ENCODE results near the gene RPA1.

RPA1 gene

DNA sequence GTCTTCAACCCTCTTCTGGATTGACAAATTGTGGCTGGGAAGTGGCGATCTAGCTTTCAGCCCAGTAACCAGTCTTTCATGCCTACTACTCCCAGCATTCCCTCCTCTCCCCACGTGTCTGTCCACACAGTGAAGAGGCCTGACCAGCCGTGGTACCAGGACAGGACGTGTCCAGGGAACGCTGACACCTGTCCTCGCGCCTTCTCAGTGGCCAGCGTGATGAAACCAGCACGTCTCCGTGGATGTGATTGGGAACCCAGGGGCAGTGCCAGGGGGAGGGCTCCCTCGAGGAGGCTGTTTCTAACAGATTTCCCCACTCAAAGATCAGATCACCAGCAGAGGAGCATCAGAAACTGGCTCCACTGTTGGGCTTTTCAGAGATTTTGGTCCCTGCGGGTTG, 69.1 kb downstream of the RPA1 start:
- in situ Hi-C loops (cut with MboI; ENCODE audit: low sequenced_read_pairs), result no loop called here
- no peak for DNase-seq (ENCODE audit: low spot score in 2 of 2)

GRCh38 chr17:1899403-1900000, 69.7 kb downstream of the RPA1 start:
- no peaks in the 10 kb centered on the region for H3K9me3 ChIP-seq
- H3K27me3 ChIP-seq (ENCODE audit: low read depth), result no peaks in the 10 kb centered on the region
- DNase-seq (ENCODE audit: low spot score in 2 of 2), result no peak
- peaks cover 38% of the 10 kb centered on the region for H3K36me3 ChIP-seq (replicated peaks)
- in situ Hi-C loops (cut with MboI; ENCODE audit: low sequenced_read_pairs), result no loop called here
- H3K4me1 ChIP-seq, result no peaks in the 10 kb centered on the region
- no peak overlapping the region for H3K4me3 ChIP-seq

More for the DNA sequence above, 69.1 kb downstream of the RPA1 start:
- peaks cover 42% of the 10 kb centered on the region for H3K36me3 ChIP-seq (replicated peaks)
- H3K4me1 ChIP-seq, result no peaks in the 10 kb centered on the region
- no peaks in the 10 kb centered on the region for H3K9me3 ChIP-seq
- H3K27me3 ChIP-seq (ENCODE audit: low read depth), result no peaks in the 10 kb centered on the region
- no peak overlapping the region for H3K4me3 ChIP-seq

DNA sequence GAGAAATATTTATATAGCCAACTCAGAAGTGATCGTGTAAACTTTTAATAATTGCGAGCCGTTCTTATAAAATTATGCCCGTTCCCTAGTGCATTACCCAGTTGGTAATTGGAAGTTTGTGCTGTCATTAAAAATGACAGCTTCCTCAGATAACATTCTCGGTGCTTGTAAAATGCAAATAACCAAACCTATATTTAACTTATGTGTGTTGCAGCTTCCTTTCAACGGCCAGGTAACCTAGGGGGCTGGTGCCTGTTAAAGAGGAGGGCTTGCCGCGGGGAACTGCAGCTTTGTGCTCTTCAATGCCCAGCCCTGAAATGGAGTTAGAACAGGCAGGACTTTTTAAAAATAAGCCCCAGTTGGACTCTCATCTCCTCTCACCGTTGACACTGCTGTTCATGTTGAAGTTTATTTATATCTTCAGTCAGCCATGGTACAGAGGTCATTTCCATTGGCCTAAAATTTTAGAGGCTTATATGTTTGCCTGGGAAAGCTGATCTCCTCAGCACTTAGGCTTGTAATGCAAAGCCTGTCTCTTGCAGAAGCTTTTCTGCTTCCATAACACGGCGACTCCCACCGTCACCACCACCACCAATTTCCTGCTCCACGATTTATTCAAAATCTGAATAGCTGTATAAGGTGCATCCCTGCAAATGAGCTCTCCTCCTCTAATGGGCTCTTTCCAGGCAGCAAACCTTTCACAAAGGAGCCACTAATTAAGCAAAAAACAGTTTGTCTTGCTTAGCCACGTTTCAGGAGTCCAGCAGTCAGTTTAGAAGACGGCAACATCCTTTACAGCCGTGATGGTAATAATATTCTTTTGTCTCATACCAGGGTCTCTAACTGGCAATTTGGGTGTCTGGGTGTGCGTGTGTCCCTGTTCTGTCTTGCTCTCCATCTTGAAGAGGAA, 74.7 kb downstream of the RPA1 start:
- Histone ChIP-seq H3K4me1 (peaks cover 13% of the 10 kb centered on the region), H3K36me3 (replicated peaks) (no peaks in the 10 kb centered on the region), H3K9me3 (no peaks in the 10 kb centered on the region), H3K4me3 (no peak overlapping the region), H3K27me3 (ENCODE audit: low read depth) (no peaks in the 10 kb centered on the region)
- in situ Hi-C loops (cut with MboI; ENCODE audit: low sequenced_read_pairs), result no loop called here
- no peak for DNase-seq (ENCODE audit: low spot score in 2 of 2)

DNA sequence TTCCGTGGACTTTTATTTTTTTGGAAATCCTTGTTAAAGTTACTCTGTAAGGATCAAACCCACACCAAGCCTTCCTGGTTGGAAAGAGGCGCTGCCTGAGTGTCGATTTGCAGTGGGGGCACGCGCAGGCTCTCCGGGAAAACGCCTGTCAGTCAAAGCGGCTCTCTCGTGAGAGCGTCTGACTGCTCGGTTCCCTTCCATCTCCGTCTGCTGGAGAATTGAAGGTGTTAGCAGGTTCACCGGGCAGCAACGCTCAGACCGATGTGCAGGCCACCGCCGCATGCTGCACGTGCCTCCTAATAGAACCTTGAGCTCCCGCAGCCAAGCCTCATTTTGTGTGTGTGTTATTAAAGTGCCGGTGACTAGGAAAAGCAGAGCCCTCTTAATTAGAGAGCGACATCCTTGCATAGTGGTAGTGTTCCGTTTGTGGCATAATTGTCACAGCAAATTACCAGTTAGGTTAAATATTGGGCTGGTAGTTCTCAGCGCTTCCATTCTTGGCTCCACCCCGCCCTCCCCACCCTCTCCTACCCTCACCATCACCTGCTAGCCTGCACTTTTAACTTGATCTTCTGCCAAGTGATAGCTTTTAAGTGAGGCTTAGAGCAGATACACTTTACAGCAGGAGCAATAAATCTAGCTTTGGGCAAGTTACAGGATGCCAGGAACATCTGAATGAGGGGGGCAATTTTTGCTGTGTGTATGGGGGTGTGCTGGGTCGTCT, 75.5 kb downstream of the RPA1 start:
- in situ Hi-C loops (cut with MboI; ENCODE audit: low sequenced_read_pairs), result no loop called here
- DNase-seq (ENCODE audit: low spot score in 2 of 2), result no peak
- Histone ChIP-seq H3K36me3 (replicated peaks) (no peaks in the 10 kb centered on the region), H3K27me3 (ENCODE audit: low read depth) (no peaks in the 10 kb centered on the region), H3K9me3 (no peaks in the 10 kb centered on the region), H3K4me1 (peaks cover 13% of the 10 kb centered on the region), H3K4me3 (no peak overlapping the region)

DNA sequence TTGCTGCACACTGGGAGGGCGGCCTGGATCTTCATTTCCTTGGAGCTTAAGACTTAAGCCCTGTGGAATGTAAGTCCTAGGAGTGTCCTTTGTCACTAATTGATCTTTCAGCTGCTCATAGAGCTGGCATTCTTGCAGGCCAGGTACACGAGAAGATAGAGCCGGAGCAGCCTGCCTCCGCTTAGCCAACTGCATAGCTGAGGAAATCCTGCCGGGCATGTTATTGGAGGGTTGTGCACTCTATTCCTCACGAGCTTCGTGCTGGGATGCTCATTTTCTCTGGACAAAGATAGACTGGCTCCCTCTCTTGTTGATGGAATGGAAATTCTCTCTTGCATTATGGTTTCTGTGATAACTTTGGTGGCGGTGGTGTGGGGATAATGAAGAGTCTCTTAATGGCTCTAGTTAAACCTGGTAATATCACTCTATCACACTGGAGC, 76.9 kb downstream of the RPA1 start:
- no peak overlapping the region for H3K4me3 ChIP-seq
- H3K36me3 ChIP-seq (replicated peaks), result no peaks in the 10 kb centered on the region
- no peaks in the 10 kb centered on the region for H3K27me3 ChIP-seq (ENCODE audit: low read depth)
- H3K9me3 ChIP-seq, result no peaks in the 10 kb centered on the region
- DNase-seq (ENCODE audit: low spot score in 2 of 2), result peak; percentile 41 to 56
- in situ Hi-C loops (cut with MboI; ENCODE audit: low sequenced_read_pairs), result no loop called here
- H3K4me1 ChIP-seq, result peaks cover 13% of the 10 kb centered on the region

GRCh38 chr17:1907216-1907631, 77.4 kb downstream of the RPA1 start:
- Histone ChIP-seq H3K36me3 (replicated peaks) (no peaks in the 10 kb centered on the region), H3K27me3 (ENCODE audit: low read depth) (no peaks in the 10 kb centered on the region), H3K9me3 (no peaks in the 10 kb centered on the region), H3K4me1 (peaks cover 13% of the 10 kb centered on the region), H3K4me3 (no peak overlapping the region)
- in situ Hi-C loops (cut with MboI; ENCODE audit: low sequenced_read_pairs), result no loop called here
- DNase-seq (ENCODE audit: low spot score in 2 of 2), result no peak

GRCh38 chr17:1907909-1908698, 78.3 kb downstream of the RPA1 start:
- H3K27me3 ChIP-seq (ENCODE audit: low read depth), result no peaks in the 10 kb centered on the region
- H3K4me1 ChIP-seq, result peaks cover 13% of the 10 kb centered on the region
- H3K9me3 ChIP-seq, result no peaks in the 10 kb centered on the region
- DNase-seq (ENCODE audit: low spot score in 2 of 2), result no peak
- no peaks in the 10 kb centered on the region for H3K36me3 ChIP-seq (replicated peaks)
- H3K4me3 ChIP-seq, result no peak overlapping the region
- in situ Hi-C loops (cut with MboI; ENCODE audit: low sequenced_read_pairs), result no loop called here

GRCh38 chr17:1908699-1909309, 79.0 kb downstream of the RPA1 start:
- H3K27me3 ChIP-seq (ENCODE audit: low read depth), result no peaks in the 10 kb centered on the region
- no peaks in the 10 kb centered on the region for H3K9me3 ChIP-seq
- H3K4me3 ChIP-seq, result no peak overlapping the region
- peaks cover 13% of the 10 kb centered on the region for H3K4me1 ChIP-seq
- peak; percentile 82 to 86 for DNase-seq (ENCODE audit: low spot score in 2 of 2)
- in situ Hi-C loops (cut with MboI; ENCODE audit: low sequenced_read_pairs), result no loop called here
- no peaks in the 10 kb centered on the region for H3K36me3 ChIP-seq (replicated peaks)

DNA sequence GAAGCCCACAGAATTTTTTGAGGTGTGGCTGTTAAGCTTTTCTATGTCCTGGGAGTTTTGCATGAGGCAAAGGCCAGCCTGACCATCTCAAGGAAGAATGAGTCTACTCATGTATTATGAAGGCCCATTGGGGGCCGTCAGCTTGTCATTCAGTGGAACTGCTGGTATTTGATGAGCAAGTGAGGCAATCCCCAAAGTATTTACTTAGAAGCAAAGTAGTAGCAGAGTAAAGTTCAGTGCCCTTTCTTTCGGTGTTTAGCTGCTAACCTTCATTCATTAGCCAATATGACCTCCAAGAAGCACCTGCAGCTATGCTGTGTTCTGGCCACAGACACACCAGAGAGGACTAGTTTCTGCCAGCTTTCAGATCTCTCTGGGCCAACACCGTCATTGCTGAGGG, 80.2 kb downstream of the RPA1 start:
- no peak overlapping the region for H3K4me3 ChIP-seq
- in situ Hi-C loops (cut with MboI; ENCODE audit: low sequenced_read_pairs), result loop anchor here (5.0 kb wide), 1 partner anchor 117 kb away; the partner anchor contains the start of gene RTN4RL1
- H3K9me3 ChIP-seq, result no peaks in the 10 kb centered on the region

DNA sequence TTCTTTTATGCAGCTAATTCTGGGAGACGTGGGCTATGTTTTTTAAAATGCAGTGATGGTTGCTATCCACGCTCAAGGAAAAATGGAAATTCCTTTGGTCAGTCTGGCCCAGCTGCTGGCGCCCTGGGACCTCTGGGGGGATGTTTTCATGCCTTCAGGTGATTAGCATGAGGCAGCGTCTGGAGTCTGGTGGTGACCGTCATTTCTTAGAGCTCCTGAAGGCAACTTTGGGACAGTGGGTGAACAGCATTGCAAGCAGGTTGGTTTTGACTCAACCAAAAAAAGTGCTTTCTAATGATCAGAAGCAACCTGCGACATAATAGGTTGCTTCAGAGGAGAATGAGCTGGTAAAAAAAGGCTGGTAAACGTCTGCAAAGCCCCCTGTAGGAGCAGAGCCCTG, 82.3 kb downstream of the RPA1 start:
- H3K4me1 ChIP-seq, result peaks cover 11% of the 10 kb centered on the region
- in situ Hi-C loops (cut with MboI; ENCODE audit: low sequenced_read_pairs), result loop anchor here (5.0 kb wide), 1 partner anchor 115 kb away; the partner anchor contains the start of gene RTN4RL1
- no peaks in the 10 kb centered on the region for H3K9me3 ChIP-seq
- no peaks in the 10 kb centered on the region for H3K36me3 ChIP-seq (replicated peaks)
- H3K27me3 ChIP-seq (ENCODE audit: low read depth), result no peaks in the 10 kb centered on the region
- no peak overlapping the region for H3K4me3 ChIP-seq
- DNase-seq (ENCODE audit: low spot score in 2 of 2), result no peak

More for the DNA sequence above, 80.2 kb downstream of the RPA1 start:
- Histone ChIP-seq H3K36me3 (replicated peaks) (no peaks in the 10 kb centered on the region), H3K27me3 (ENCODE audit: low read depth) (no peaks in the 10 kb centered on the region), H3K4me1 (peaks cover 13% of the 10 kb centered on the region)
- DNase-seq (ENCODE audit: low spot score in 2 of 2), result no peak

GRCh38 chr17:1913702-1914101, 83.9 kb downstream of the RPA1 start:
- no peak for DNase-seq (ENCODE audit: low spot score in 2 of 2)
- in situ Hi-C loops (cut with MboI; ENCODE audit: low sequenced_read_pairs), result loop anchor here (5.0 kb wide), 1 partner anchor 114 kb away; the partner anchor contains the start of gene RTN4RL1
- no peaks in the 10 kb centered on the region for H3K27me3 ChIP-seq (ENCODE audit: low read depth)
- no peaks in the 10 kb centered on the region for H3K36me3 ChIP-seq (replicated peaks)
- H3K9me3 ChIP-seq, result no peaks in the 10 kb centered on the region
- peaks cover 6% of the 10 kb centered on the region for H3K4me1 ChIP-seq
- H3K4me3 ChIP-seq, result no peak overlapping the region

DNA sequence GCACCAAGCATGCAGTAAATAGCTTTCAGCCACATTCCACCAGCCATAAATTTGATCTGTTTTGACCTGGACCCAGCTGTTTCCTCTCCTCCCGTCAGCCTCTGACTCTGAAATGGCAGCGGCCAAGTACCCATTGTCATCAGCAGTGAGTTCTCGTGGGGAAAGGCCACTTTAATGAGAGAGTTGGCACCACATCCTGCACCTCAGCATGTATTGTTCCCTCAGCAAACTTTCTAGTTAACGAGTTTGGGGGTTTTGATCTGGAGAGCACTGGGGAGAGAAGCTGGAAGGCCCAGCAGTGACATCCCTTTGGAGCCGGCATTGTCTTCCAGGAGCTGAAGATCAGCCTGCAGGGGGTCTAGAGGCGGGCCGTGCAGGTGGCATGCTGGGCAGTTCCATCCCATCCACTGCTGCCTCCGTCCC, 84.9 kb downstream of the RPA1 start:
- Histone ChIP-seq H3K36me3 (replicated peaks) (no peaks in the 10 kb centered on the region), H3K27me3 (ENCODE audit: low read depth) (no peaks in the 10 kb centered on the region), H3K4me3 (no peak overlapping the region), H3K4me1 (no peaks in the 10 kb centered on the region), H3K9me3 (no peaks in the 10 kb centered on the region)
- in situ Hi-C loops (cut with MboI; ENCODE audit: low sequenced_read_pairs), result loop anchor here (5.0 kb wide), 1 partner anchor 113 kb away; the partner anchor contains the start of gene RTN4RL1
- DNase-seq (ENCODE audit: low spot score in 2 of 2), result no peak

DNA sequence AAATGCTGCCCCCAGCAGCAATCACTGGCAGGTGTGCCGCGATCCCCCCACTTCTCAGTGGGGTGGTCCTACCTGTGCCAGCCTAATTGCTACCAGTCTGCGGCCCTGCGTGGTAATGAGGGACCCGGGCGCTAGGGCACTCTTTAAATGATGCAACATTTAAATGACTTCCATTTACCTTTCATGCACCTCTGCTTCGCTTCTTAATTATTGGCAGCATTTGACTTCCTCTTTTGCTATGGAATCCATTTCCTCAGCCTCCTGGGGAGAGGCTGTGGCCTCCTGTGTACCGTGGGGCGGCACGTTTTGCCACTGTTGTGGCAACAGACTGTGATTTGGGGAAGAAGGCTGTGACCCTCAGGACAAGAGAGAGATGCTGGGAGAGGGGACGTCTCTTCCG, 86.1 kb downstream of the RPA1 start:
- H3K4me1 ChIP-seq, result no peaks in the 10 kb centered on the region
- no peaks in the 10 kb centered on the region for H3K9me3 ChIP-seq
- no peaks in the 10 kb centered on the region for H3K36me3 ChIP-seq (replicated peaks)
- in situ Hi-C loops (cut with MboI; ENCODE audit: low sequenced_read_pairs), result no loop called here
- H3K27me3 ChIP-seq (ENCODE audit: low read depth), result no peaks in the 10 kb centered on the region
- no peak overlapping the region for H3K4me3 ChIP-seq
- no peak for DNase-seq (ENCODE audit: low spot score in 2 of 2)

All from HAP-1 (cell line).